ENCODE data around the gene PLXDC2. TPM values are rescaled to one million over a fixed set of nuclear protein-coding genes. Genes with fewer than 3 reads are reported as not detected.

Gene PLXDC2
- polyA plus RNA-seq, 1 experiment, result 0.47 TPM

GRCh38 chr10:20059084-20059835 lies 243.0 kb downstream of the PLXDC2 start:
- Histone ChIP-seq H3K27me3 (ENCODE audit: control insufficient read depth, insufficient read depth, low read length) (no peaks in the 10 kb centered on the region), H3K4me3 (ENCODE audit: low read depth, low read length) (no peak overlapping the region), H3K36me3 (ENCODE audit: control insufficient read depth, insufficient read depth, low read length) (no peaks in the 10 kb centered on the region)
- no peak for TF ChIP-seq CTCF (IDR thresholded peaks at IDR 0.05; ENCODE audit: insufficient read depth, low read depth, low read length)
- ChIA-PET CTCF (no interaction called here), POLR2A (no interaction called here)
- no peak for DNase-seq (ENCODE audit: low read depth)

- ChIA-PET POLR2A (no interaction called here), CTCF (no interaction called here)
- no peak for TF ChIP-seq CTCF (IDR thresholded peaks at IDR 0.05; ENCODE audit: insufficient read depth, low read depth, low read length)
These were observed 249.6 kb downstream of the PLXDC2 start for GRCh38 chr10:20065814-20066213.

GRCh38 chr10:20073167-20073566 lies 256.9 kb downstream of the PLXDC2 start:
- Histone ChIP-seq H3K27me3 (ENCODE audit: control insufficient read depth, insufficient read depth, low read length) (no peaks in the 10 kb centered on the region), H3K36me3 (ENCODE audit: control insufficient read depth, insufficient read depth, low read length) (no peaks in the 10 kb centered on the region), H3K4me3 (ENCODE audit: low read depth, low read length) (no peak overlapping the region)
- ChIA-PET POLR2A (no interaction called here), CTCF (no interaction called here)
- TF ChIP-seq CTCF (IDR thresholded peaks at IDR 0.05; ENCODE audit: insufficient read depth, low read depth, low read length), result no peak
- no peak for DNase-seq (ENCODE audit: low read depth)

More at GRCh38 chr10:20065814-20066213, 249.6 kb downstream of the PLXDC2 start:
- Histone ChIP-seq H3K27me3 (ENCODE audit: control insufficient read depth, insufficient read depth, low read length) (no peaks in the 10 kb centered on the region), H3K4me3 (ENCODE audit: low read depth, low read length) (no peak overlapping the region), H3K36me3 (ENCODE audit: control insufficient read depth, insufficient read depth, low read length) (no peaks in the 10 kb centered on the region)
- no peak for DNase-seq (ENCODE audit: low read depth)

GRCh38 chr10:20075713-20076112 lies 259.5 kb downstream of the PLXDC2 start:
- ChIA-PET CTCF (no interaction called here), POLR2A (no interaction called here)
- no peak for DNase-seq (ENCODE audit: low read depth)
- no peak overlapping the region for H3K4me3 ChIP-seq (ENCODE audit: low read depth, low read length)
- TF ChIP-seq CTCF (IDR thresholded peaks at IDR 0.05; ENCODE audit: insufficient read depth, low read depth, low read length), result no peak
- no peaks in the 10 kb centered on the region for H3K36me3 ChIP-seq (ENCODE audit: control insufficient read depth, insufficient read depth, low read length)
- no peaks in the 10 kb centered on the region for H3K27me3 ChIP-seq (ENCODE audit: control insufficient read depth, insufficient read depth, low read length)

- Histone ChIP-seq H3K4me3 (ENCODE audit: low read depth, low read length) (no peak overlapping the region), H3K27me3 (ENCODE audit: control insufficient read depth, insufficient read depth, low read length) (no peaks in the 10 kb centered on the region), H3K36me3 (ENCODE audit: control insufficient read depth, insufficient read depth, low read length) (no peaks in the 10 kb centered on the region)
- no peak for DNase-seq (ENCODE audit: low read depth)
- ChIA-PET CTCF (no interaction called here), POLR2A (no interaction called here)
- TF ChIP-seq CTCF (IDR thresholded peaks at IDR 0.05; ENCODE audit: insufficient read depth, low read depth, low read length), result no peak
These were observed 268.2 kb downstream of the PLXDC2 start for GRCh38 chr10:20084451-20084850.

Data from BJ (cell line).